ENCODE measurements around the gene MC5R.
"Not testable (repeated sequence)": the region's sequence is repeated elsewhere in the genome, so short reads cannot be mapped to it uniquely, and the experiment has no call there.

GRCh38 chr18:13862898-13863297, 38.9 kb downstream of the MC5R start:
- not testable (repeated sequence) for TF ChIP-seq TAF1 (conservative IDR thresholded peaks at IDR 0.05); CTCF (IDR thresholded peaks at IDR 0.05; ENCODE audit: low read depth, low read length, missing input control); JUND (IDR thresholded peaks at IDR 0.05); HNF4G (IDR thresholded peaks at IDR 0.05); ZBTB33 (IDR thresholded peaks at IDR 0.05); REST (IDR thresholded peaks at IDR 0.05); MAX (IDR thresholded peaks at IDR 0.05); GABPA (IDR thresholded peaks at IDR 0.05 in 1 of 2, conservative IDR thresholded peaks at IDR 0.05 in 1 of 2)
